ENCODE data around the gene CUBN.

The CUBN gene

DNA sequence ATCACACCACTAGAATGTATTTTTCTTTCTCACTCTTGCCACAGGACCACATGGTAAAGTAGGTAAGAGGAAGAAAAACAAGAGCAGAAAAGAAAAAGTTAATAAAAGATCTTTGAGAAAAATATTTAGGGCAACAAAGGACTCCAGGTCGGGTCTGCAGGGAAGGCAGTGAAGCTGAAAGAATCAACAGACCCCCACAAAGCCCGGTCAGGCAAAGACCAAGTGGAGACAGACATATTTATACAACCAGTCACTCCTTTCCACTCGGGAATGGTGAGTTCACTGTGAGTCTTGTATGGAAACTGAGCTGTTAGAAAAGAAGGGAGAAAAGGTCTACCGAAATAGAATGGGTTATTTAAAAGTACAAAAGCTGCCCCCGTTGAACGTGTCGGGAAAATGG, 340.4 kb downstream of the CUBN start:
- DNase-seq (ENCODE audit: low read depth in 2 of 2) = no peak

DNA sequence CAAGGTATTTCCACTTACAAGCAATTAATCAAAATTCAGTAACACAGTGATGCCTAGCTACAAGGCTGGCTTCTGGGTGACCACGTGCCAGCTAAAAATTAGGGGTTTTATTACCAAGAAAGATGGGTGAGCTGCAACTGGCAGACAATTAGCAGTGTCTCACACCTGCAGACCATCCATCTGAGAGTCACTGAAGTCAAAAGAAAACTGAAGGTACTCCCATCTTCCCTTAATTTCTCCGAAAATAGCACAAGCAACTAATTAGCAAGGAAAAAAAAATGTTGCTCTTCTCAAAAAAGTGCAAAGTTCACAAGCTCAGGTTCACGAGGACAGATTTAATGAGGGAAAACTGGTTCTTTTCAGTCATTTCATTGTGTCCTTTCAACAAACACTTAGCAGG, 340.8 kb downstream of the CUBN start:
- DNase-seq (ENCODE audit: low read depth in 2 of 2) = no peak

DNA sequence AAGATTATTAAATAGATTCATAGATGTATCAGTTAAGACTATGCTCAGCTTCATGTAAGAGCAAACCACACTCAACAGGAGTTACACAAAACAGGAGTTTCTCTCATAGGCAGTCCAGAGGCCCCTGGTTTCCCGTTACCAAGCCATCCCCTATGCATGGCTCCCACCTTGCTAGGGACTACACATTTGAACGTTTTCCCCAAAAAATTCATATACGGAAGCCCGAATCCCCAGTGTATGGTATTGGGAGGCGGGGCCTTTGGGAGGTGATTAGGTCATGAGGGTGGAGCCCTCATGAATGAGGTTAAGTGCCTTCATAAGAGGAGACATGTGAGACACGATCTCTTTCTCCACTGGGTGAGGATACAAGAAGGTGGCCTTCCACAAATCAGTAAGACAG, 341.5 kb downstream of the CUBN start:
- DNase-seq (ENCODE audit: low read depth in 2 of 2) = no peak

DNA sequence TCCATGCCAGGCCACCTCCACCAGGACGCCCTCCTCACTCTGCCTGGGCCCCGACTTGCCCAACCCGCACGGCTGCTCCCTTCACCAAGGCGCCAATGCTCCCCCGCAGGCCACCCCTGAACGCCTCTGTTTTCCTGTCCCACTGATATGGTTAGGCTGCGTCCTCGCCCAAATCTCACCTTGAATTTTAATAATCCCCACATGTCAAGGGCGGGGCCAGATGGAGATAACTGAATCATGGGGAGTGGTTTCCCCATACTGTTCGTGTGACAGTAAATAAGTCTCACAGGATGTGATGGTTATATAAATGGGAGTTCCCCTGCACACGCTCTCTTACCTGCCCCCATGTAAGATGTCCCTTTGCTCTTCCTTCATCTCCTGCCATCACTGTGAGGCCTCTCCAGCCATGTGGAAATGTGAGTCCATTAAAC, 342.2 kb downstream of the CUBN start:
- peak in 1 of 2 donors; percentile 28 for DNase-seq (ENCODE audit: low read depth in 2 of 2)

- DNase-seq (ENCODE audit: low read depth in 2 of 2) = no peak
Measured at GRCh38 chr10:16780338-16780880, 349.2 kb downstream of the CUBN start.

DNA sequence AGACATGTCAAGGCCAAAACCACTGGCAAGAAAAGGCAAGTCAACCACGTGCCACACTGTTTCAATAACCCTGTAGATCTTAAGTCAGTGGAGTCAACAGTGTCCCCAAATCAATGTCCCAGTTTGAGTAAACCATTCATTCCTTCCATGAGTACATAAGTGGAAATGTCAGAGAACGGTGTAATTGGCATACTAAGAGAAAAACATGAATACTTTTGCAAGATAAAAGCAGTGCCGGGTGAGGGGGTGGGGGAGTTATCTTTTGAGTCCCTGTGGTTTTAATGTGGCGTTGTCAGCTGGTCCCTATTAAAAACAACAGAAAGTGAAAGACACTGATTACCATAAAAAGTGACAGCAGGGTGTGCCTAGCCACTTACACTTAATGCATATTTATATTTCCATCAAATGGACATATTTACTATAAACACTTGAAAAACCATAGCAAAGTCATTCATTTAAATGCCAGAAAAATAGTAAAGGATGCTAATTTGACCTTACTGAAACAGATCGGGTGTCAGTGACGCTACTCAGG, 350.2 kb downstream of the CUBN start:
- DNase-seq (ENCODE audit: low read depth in 2 of 2) = peak; percentile 57 to 60

DNA sequence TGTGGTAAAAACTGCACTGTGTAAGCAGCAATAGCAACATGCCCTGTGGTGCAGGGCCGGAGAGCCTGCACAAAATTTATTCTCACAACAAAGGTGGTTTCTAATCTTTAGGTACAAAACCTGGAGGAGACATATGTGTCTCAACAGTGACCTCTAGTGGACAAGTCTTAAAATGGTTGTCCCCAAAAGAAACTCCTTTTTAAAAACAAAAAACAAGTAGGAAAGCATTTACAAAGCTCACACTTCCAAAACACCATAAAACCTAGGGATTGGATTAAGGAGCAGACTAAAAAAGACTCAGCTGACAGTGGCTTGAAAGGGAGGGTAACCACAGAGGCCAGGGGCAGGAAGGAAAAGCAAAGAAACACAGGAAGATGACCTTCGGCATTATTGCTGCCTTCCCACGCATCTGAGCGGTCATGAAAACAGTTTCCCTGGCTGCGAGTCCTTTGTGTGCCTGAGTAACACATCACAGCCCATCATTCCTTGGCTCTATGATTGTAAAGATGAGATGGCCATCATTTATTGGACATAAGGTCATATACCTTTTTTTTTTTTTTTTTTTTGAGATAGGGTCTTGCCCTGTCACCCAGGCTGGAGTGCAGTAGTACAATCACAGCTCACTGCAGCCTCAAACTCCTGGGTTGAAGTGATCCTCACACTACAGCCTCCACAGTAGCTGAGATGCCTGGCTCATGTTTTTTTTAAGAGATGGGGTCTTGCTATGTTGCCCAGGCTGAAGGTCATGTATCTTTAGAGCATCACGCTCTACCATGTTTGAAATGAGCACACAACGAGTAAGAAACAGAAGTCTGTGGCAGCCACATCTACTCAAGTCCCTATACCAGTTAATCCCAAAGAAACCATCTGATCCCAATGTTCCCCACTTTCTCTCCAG, 351.9 kb downstream of the CUBN start:
- no peak for DNase-seq (ENCODE audit: low read depth in 2 of 2)

DNA sequence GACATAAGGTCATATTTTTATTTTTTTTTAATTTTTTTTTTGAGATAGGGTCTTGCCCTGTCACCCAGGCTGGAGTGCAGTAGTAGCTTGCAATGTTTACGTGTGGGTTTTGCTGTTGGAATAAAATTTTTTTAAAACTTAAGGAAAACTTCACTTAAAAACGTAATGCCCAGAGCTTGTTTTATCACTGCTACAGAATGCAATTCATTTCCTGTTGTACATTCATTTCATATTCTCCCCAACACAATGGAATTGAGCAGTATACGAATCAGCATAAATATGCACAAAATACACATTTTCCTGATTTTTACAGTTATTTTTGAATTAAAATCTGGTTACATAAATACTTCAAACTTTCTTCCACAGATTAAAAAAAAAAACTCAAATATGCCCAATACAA, 352.7 kb downstream of the CUBN start:
- DNase-seq (ENCODE audit: low read depth in 2 of 2) = no peak

Data from activated CD4-positive, alpha-beta T cell treated with anti-CD3 and anti-CD28 coated beads for 24 hours (primary cell).